ENCODE results near the gene KIF3A. TPM values are rescaled to one million over a fixed set of nuclear protein-coding genes. Genes with fewer than 3 reads are reported as not detected.

KIF3A gene
- total RNA-seq, 1 donor from 2014 or later: 11.9 TPM

DNA sequence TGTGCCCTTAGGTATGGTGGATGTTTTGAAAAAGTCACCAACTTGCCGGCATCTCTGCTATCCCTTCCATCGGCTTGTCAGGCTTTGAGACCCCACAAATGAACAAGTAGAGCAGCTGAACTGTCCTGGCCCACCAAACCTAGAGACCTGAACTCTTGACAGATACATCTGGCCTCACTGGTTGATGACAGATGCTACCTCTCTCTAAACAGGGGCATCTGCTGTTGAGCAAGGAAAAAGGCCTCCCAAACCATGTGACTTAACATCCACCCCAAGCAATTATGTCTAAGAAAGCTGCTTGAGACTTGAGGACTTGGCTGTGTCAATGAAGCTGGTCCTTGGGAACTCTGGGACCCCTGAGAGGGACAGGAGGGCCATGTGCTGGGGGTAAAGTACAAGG lies 12.2 kb upstream of the KIF3A start:
- H3K4me3 ChIP-seq: no peak overlapping the region
- DNase-seq: no peak
- H3K4me1 ChIP-seq: peaks cover 13% of the 10 kb centered on the region
- intact Hi-C loops (cut with micrococcal nuclease): loop anchor here (10.0 kb wide), 1 partner anchor 65 kb away; the partner anchor contains the start of gene SOWAHA
- TF ChIP-seq, protein P1, sequence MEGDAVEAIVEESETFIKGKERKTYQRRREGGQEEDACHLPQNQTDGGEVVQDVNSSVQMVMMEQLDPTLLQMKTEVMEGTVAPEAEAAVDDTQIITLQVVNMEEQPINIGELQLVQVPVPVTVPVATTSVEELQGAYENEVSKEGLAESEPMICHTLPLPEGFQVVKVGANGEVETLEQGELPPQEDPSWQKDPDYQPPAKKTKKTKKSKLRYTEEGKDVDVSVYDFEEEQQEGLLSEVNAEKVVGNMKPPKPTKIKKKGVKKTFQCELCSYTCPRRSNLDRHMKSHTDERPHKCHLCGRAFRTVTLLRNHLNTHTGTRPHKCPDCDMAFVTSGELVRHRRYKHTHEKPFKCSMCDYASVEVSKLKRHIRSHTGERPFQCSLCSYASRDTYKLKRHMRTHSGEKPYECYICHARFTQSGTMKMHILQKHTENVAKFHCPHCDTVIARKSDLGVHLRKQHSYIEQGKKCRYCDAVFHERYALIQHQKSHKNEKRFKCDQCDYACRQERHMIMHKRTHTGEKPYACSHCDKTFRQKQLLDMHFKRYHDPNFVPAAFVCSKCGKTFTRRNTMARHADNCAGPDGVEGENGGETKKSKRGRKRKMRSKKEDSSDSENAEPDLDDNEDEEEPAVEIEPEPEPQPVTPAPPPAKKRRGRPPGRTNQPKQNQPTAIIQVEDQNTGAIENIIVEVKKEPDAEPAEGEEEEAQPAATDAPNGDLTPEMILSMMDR (IDR thresholded peaks at IDR 0.05; ENCODE audit: borderline replicate concordance): no peak
- no peak overlapping the region for H3K27ac ChIP-seq (replicated peaks)
- peaks cover 11% of the 10 kb centered on the region for H3K36me3 ChIP-seq
- no peaks in the 10 kb centered on the region for H3K9me3 ChIP-seq (replicated peaks)
- H3K27me3 ChIP-seq (ENCODE audit: low read depth): peaks cover 27% of the 10 kb centered on the region

DNA sequence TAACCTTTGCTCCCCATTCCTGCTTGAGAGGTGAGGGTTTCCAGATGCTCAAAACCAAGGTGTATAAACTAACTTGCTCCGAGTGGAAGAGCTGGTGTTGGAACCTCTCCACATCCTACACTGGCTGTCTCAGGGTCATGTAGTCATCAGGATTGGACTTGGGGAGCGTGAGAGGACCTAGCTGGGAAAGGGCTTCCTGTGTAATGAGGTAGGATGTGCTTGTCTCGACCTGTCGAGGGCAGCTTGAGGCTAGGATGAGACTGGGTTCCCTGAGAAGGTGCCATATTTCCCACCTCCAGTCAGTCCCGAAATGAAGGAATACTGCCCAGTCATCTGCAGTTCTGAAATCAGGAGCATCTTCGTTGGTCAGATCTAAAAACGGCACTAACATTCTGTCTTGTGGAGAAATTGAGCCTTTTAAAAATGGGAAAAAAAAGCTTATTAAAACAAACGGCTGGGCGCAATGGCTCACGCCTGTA lies 11.2 kb upstream of the KIF3A start:
- TF ChIP-seq, protein P1 (IDR thresholded peaks at IDR 0.05; ENCODE audit: borderline replicate concordance): no peak
- DNase-seq: no peak
- Histone ChIP-seq H3K36me3 (peaks cover 6% of the 10 kb centered on the region), H3K27me3 (ENCODE audit: low read depth) (peaks cover 31% of the 10 kb centered on the region), H3K4me3 (no peak overlapping the region), H3K4me1 (peaks cover 13% of the 10 kb centered on the region), H3K9me3 (replicated peaks) (no peaks in the 10 kb centered on the region), H3K27ac (replicated peaks) (no peak overlapping the region)
- intact Hi-C loops (cut with micrococcal nuclease): loop anchor here (10.0 kb wide), 1 partner anchor 66 kb away; the partner anchor contains the start of gene SOWAHA

DNA sequence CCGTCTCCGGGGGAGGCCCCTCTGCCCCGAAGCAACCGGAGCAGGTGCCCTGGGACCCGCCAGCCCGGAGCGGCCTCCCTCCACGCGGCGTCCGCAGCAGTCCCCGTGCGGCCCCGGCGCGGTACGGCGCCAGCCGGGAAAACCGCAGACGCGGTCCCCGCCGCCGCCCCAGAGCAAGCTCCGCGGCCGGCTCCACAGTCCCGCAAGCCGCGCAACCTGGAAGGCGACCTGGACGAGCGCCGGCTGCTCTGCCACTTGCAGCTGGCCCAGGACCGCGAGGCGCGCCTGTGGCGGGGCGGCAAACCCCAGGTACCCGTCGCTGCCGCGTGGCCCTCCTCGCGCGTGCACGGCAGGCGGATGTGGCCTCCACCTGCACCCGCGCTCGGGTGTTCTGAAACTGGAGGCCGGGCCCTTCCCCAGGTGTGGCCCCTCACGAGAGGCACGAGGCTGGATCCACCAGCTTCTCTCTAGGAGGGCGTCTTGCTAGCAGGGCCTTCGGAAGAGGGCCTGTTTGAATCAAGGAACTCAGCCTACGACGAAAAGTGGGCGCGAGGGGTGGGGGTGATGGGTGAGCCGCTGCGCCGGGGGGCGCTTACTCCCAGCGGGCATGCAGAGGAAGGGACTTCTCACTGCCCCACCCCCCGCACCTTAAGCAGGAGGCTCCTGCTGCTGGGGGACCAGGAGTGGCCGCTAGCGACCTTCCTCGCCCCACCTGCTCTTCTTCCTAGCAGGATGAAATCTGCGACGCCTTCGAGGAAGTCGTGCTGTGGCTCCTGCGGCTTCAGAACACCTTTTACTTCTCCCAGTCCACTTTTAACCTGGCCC lies 10.5 kb upstream of the KIF3A start:
- H3K4me1 ChIP-seq: peaks cover 13% of the 10 kb centered on the region
- TF ChIP-seq, protein P1 (IDR thresholded peaks at IDR 0.05; ENCODE audit: borderline replicate concordance): no peak
- DNase-seq: no peak
- H3K27me3 ChIP-seq (ENCODE audit: low read depth): peaks cover 38% of the 10 kb centered on the region
- no peaks in the 10 kb centered on the region for H3K9me3 ChIP-seq (replicated peaks)
- intact Hi-C loops (cut with micrococcal nuclease): loop anchor here (10.0 kb wide), 1 partner anchor 67 kb away; the partner anchor contains the start of gene SOWAHA
- peak overlapping the region; percentile 68 for H3K4me3 ChIP-seq
- H3K36me3 ChIP-seq: peaks cover 6% of the 10 kb centered on the region
- H3K27ac ChIP-seq (replicated peaks): no peak overlapping the region

DNA sequence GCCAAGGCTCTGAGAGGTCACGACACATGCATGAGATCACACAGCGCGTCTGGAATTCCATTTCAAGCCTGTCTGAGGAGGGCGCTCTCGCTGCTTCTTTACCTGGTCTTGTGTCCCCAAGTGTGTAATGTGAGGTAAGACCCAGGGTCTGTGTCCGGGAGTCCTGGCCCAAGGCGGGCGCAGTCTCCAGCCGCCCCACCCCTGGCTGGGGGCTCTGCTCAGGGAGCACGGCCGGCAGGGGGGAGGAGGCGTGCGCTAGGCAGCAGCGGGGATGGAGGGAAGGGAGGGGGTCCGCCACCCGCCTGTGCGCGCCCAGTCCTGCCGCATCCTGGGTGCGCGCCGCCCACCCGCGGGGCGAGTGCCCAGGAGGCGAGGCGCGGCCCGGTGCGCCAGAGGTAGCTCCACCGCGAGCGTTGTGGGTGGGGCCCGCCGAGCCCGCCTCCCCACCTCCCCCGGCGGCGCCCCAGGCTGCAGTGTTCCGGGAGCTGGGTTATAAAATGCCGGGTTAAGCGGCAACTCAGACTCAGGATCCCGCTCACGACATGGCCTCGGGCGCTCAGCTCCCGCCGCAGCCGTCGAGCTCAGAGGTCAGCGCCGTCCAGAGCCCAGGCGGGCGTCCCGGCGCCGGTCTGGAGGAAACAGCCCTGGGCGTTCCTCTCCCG lies 9.7 kb upstream of the KIF3A start, which contains the start of gene CCNI2:
TSS of gene CCNI2 (plus strand) at position 473 of the 662 bp plus-strand sequence. CDS start at position 543, 70 bp downstream.
- Histone ChIP-seq H3K4me1 (peaks cover 13% of the 10 kb centered on the region), H3K9me3 (replicated peaks) (no peaks in the 10 kb centered on the region), H3K27ac (replicated peaks) (no peak within 1 kb of the TSS), H3K36me3 (peaks cover 6% of the 10 kb centered on the region), H3K27me3 (ENCODE audit: low read depth) (peaks cover 43% of the 10 kb centered on the region), H3K4me3 (peak within 1 kb of the TSS; percentile 68)
- DNase-seq: no peak
- TF ChIP-seq, protein P1 (IDR thresholded peaks at IDR 0.05; ENCODE audit: borderline replicate concordance): peak; percentile 24
- intact Hi-C loops (cut with micrococcal nuclease): loop anchor here (10.0 kb wide), 1 partner anchor 68 kb away; the partner anchor contains the start of gene SOWAHA

DNA sequence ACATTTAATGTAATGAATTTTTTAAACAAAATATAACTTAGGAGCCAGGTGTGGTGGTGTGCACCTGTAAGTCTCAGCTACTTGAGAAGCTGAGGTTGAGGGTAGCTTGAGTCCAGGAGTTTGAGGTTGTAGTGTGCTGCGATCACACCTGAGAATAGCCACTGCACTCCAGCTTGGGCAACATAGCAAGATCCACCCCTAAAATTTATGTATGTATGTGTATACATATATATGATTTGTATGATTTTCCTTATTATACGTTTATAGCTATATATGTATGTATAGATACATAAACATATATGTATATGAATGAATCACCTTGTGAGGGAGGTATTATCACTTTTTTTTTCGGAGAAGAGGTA lies 9.2 kb upstream of the KIF3A start:
- Histone ChIP-seq H3K4me3 (peak overlapping the region; percentile 68), H3K27me3 (ENCODE audit: low read depth) (peaks cover 43% of the 10 kb centered on the region), H3K4me1 (peaks cover 13% of the 10 kb centered on the region), H3K27ac (replicated peaks) (no peak overlapping the region), H3K36me3 (peaks cover 2% of the 10 kb centered on the region), H3K9me3 (replicated peaks) (no peaks in the 10 kb centered on the region)
- TF ChIP-seq, protein P1 (IDR thresholded peaks at IDR 0.05; ENCODE audit: borderline replicate concordance): no peak
- no peak for DNase-seq
- intact Hi-C loops (cut with micrococcal nuclease): loop anchor here (10.0 kb wide), 1 partner anchor 68 kb away; the partner anchor contains the start of gene SOWAHA

Measured in left ventricle myocardium inferior (tissue), 1 donor.